NCI-H446 treated with DMSO at 0.1 percent for 48 hours (cell line): ENCODE results near the gene TXN2.
"Not testable (repeated sequence)": the region's sequence is repeated elsewhere in the genome, so short reads cannot be mapped to it uniquely, and the experiment has no call there.

Experiments used
- DNase-seq: peaks from one replicate; lab custom pipeline; 2025; lab: John Stamatoyannopoulos, UW

The TXN2 gene

DNA sequence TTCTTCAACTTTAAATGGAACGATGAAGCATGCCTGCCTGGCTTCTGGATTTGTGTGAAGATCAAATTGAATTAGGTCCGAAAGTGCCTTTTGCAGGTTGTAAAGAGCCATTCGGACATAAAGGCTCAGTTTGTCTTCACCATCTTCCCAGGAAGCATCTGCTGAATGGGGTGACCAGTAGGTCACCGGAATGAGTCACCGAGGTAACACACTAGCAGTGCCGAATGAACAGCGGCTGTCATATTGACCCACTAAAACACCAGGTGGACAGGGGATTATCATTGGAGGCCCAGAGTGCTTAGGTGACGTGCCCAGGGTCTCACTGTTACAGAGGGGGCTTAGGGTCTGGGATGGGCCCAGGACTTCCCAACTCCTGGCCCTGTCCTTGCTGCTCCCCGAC, 50.6 kb downstream of the TXN2 start:
- no peak for DNase-seq

- DNase-seq: not testable (repeated sequence)
Measured at GRCh38 chr22:36427952-36428351, 53.5 kb downstream of the TXN2 start.

- DNase-seq: no peak
Measured at GRCh38 chr22:36425977-36426523, 55.4 kb downstream of the TXN2 start.

- DNase-seq: no peak
Measured at GRCh38 chr22:36424901-36425579, 56.4 kb downstream of the TXN2 start.

- DNase-seq: not testable (repeated sequence)
Measured at GRCh38 chr22:36424466-36424865, 57.0 kb downstream of the TXN2 start.

GRCh38 chr22:36423461-36424404, 57.7 kb downstream of the TXN2 start:
- DNase-seq: no peak

DNA sequence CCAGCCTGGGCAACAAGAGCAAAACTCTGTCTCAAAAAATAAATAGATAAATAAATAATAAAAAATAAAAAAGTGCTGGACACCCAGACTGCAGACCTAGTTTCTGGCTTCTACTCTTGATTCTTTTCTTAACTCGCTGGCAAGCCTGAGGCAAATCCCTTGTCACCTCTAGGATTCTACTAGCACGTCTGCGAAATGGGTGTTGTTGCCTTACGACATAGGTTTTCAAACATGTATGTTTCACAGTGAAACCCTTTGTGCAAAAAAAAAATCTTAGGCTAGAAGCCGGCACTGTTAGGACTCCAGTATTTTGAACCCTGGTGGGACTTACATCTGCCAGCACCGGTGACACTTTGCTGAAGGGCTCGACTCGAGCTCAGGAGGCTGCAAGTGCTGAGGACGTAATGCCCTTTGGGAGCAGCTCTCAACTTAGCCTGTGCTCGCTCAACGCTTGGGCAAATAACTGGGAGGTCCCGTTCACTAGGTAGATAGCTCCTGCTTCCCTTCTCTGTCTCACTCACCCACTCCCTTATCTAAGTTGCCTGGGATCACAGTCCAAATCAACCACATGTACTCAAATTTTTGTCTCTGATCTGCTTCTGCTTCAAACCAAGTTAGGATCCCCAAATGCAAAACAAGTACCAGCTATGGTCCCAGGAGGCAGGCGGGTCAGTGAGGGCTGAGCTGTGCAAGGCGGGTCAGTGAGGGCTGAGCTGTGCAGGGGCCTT, 59.0 kb downstream of the TXN2 start:
- no peak for DNase-seq

GRCh38 chr22:36419912-36420882, 61.2 kb downstream of the TXN2 start:
- DNase-seq: no peak

DNA sequence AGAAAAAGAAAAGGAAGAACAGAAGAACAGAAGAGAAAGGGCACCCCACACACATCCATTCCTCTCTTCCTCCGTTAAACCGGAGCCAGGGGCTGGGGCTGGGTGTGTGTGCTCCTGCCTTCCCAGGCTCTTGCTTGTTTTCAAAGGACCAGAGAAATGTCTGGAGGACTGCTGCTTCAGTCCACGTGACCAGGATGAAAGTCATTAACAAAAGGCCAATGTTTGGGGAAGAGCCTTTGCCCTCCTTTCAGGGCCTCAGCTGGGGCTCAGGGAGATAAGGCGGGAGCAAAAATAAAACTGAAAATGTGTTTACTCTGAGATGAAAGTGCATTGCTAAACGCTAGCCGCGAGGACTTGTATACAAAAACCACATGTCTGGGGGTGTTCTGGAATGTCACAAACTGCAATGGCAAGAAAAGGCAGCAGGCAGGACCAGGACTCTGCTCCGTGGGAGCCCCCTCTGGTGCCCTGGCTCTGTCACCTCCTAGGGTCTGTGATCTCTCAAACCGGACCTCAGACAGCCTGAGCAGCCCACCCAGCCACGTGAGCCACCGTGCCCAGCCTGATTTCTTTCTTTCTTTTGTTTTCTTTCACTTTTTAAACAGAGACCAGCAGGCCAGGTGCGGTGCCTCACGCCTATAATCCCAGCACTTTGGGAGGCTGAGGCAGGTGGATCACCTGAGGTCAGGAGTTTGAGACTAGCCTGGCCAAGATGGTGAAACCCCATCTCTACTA, 62.1 kb downstream of the TXN2 start:
- DNase-seq: no peak

DNA sequence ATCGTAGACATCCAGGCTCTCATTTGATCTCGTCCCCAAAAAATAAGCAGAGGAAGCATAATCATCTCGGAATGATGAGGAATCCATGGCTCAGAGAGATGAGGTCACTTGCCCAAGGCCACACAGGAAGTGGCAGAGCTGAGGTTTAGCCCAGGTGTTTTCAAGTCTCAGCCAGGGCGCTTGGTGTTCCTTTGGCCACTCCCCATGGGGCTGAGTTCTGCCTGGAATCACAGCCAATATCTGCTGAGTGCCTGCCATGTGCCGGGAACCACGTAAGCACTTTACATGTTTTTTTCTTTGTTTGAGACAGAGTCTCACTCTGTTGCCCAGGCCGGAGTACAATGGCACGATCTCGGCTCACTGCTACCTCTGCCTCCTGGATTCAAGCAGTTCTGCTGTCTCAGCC, 64.2 kb downstream of the TXN2 start:
- no peak for DNase-seq
